HUES64 (cell line): ENCODE results near the gene AXDND1.
"Not testable (repeated sequence)": the region's sequence is repeated elsewhere in the genome, so short reads cannot be mapped to it uniquely, and the experiment has no call there.

Experiments
- H3K27ac ChIP-seq: 2 replicates; pipeline ENCODE4 v1.7.0; 2013; ENCODE audit warnings: low read depth, low read length, inconsistent platforms
- H3K27me3 ChIP-seq: 2 replicates; pipeline ENCODE4 v1.6.1; 2013; ENCODE audit warnings: mild to moderate bottlenecking, low read length; ENCODE audit not compliant: insufficient read depth
- H3K36me3 ChIP-seq: 2 replicates; pipeline ENCODE4 v1.6.1; 2013; ENCODE audit warnings: mild to moderate bottlenecking, low read length; ENCODE audit not compliant: insufficient read depth
- H3K4me1 ChIP-seq: 2 replicates; pipeline ENCODE4 v1.6.1; 2013; ENCODE audit warnings: mild to moderate bottlenecking, low read length, moderate library complexity; ENCODE audit not compliant: insufficient read depth
- H3K4me3 ChIP-seq: 2 replicates; pipeline ENCODE4 v1.5.1; 2013; ENCODE audit warnings: mild to moderate bottlenecking, low read length, moderate library complexity
- H3K9ac ChIP-seq: 2 replicates; pipeline ENCODE4 v1.6.1; 2013; ENCODE audit warnings: mild to moderate bottlenecking, low read depth, low read length
- H3K9me3 ChIP-seq: 2 replicates; pipeline ENCODE4 v1.6.1; 2013; ENCODE audit warnings: low read depth, low read length; ENCODE audit not compliant: insufficient read depth
- WGBS: fragments of 150-250, 120-280 bp; methylation state at CpG from one replicate; pipeline ENCODE4 v1.1.7; 2013; ENCODE audit warnings: missing lambda C conversion rate; 5-methylcytosine and 5-hydroxymethylcytosine counted together

The AXDND1 gene

DNA sequence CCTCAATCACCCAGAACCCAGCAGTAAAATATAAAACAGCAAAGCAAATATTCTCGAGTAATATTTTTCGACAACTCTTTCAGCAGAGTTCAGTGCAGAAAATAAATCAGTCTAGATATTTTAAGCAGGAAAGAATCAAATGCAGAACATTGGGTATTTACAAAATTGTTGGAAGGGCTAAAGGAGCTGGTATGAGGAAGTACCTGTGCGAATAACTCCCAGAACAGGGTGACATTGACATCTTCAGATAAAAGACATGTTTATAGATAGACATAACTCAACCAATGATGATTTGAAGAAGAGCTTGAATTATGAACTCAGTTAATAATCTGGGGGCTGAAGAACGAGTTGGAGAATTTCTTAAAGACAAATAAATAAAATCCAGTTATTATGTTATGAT lies 6.4 kb downstream of the AXDND1 start:
- peaks cover 5% of the 10 kb centered on the region; the same call in 1 of the 2 replicates for H3K27me3 ChIP-seq
- H3K4me3 ChIP-seq = no peak overlapping the region
- 95% methylated on average over 4 of the region's 4 CpGs for WGBS
- H3K36me3 ChIP-seq = no peaks in the 10 kb centered on the region
- H3K9ac ChIP-seq = no peak overlapping the region
- H3K27ac ChIP-seq = no peak overlapping the region
- H3K4me1 ChIP-seq = no peaks in the 10 kb centered on the region
- no peaks in the 10 kb centered on the region for H3K9me3 ChIP-seq

DNA sequence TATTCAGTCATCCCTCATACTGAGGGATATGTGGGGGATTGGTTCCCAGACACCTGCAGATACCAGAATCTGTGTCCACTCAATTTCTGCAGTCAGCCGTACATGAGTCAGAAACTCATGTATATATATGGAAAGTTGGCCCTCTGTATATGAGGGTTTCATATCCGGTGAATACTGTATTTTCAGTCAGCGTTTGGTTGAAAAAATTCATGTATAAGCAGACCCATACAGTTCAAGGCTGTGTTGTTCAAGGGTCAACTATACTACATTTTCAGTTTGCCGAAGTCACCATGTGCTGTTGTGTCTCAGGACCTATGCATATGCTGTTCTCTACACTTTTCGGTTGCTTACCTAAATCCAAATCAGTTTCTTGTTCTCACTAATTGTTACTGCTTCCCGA lies 10.5 kb downstream of the AXDND1 start:
- 96% methylated on average over 5 of the region's 6 CpGs for WGBS
- Histone ChIP-seq H3K27ac (no peak overlapping the region), H3K36me3 (no peaks in the 10 kb centered on the region), H3K9me3 (no peaks in the 10 kb centered on the region), H3K27me3 (no peaks in the 10 kb centered on the region), H3K4me3 (no peak overlapping the region), H3K4me1 (no peaks in the 10 kb centered on the region), H3K9ac (no peak overlapping the region)

DNA sequence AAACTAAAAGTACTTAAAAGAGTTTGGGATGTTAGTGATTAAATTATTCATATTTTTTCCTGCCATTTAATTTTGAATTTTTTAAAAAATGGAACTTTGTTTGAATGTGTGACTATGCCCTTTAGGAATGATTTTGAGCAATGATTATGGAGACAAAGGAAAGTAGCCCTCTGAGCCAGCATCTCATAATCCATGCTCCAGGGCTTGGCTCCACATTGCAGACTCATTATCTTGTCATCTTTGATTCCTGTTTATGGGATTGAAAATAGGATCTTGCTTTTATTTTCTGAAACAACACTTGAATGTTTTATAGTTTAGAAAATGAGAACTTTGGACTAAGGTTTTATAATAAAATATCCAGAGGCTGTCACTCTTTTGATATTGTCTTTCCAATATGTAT lies 14.5 kb downstream of the AXDND1 start:
- Histone ChIP-seq H3K4me3 (no peak overlapping the region), H3K4me1 (no peaks in the 10 kb centered on the region), H3K27ac (no peak overlapping the region), H3K9me3 (no peaks in the 10 kb centered on the region), H3K27me3 (no peaks in the 10 kb centered on the region), H3K36me3 (no peaks in the 10 kb centered on the region), H3K9ac (no peak overlapping the region)

DNA sequence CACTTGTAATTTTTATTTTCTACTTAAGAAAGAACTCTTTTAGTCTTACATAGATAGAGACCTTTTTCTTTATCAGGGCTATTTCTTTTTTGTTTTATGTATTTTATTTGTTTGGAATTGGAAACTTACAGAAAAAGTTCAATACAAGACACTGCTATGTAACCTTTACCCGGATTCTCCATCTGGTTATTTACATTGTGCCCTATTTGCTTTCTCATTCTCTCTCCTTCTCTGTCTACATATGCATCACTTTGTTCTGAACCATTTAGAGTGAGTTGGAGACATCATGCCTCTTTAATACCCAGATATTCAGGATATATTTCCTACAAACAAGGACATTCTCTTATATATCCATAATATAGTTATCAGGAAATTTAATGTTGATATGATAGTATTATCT lies 18.3 kb downstream of the AXDND1 start:
- no peaks in the 10 kb centered on the region for H3K36me3 ChIP-seq
- no peak overlapping the region for H3K4me3 ChIP-seq
- H3K27ac ChIP-seq = no peak overlapping the region
- H3K27me3 ChIP-seq = no peaks in the 10 kb centered on the region
- H3K9me3 ChIP-seq = no peaks in the 10 kb centered on the region
- no peak overlapping the region for H3K9ac ChIP-seq
- H3K4me1 ChIP-seq = no peaks in the 10 kb centered on the region
- 96% methylated on average over 1 of the region's 1 CpG for WGBS

DNA sequence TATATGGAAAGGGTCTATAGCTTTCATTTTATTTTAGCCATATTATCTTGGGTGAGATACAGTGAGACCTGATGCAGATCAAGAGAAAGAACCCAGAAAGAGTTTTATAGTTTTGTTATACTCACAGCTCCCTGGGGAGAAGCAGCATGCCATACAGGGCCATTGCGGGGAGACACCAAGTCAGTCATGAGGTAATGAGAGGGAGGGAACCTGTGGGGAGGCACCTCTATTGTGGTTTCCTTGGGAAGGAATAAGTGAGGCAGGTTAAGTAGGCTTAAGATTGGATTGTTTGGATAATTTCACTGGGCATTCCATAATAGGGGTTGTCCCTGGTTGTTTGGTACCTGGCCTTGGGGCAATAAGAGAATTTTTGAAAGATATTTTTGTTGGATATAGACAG lies 19.7 kb downstream of the AXDND1 start:
- WGBS = 87% methylated on average over 1 of the region's 1 CpG
- no peaks in the 10 kb centered on the region for H3K27me3 ChIP-seq
- no peak overlapping the region for H3K27ac ChIP-seq
- H3K36me3 ChIP-seq = no peaks in the 10 kb centered on the region
- no peaks in the 10 kb centered on the region for H3K9me3 ChIP-seq
- H3K4me1 ChIP-seq = no peaks in the 10 kb centered on the region
- no peak overlapping the region for H3K9ac ChIP-seq
- no peak overlapping the region for H3K4me3 ChIP-seq

DNA sequence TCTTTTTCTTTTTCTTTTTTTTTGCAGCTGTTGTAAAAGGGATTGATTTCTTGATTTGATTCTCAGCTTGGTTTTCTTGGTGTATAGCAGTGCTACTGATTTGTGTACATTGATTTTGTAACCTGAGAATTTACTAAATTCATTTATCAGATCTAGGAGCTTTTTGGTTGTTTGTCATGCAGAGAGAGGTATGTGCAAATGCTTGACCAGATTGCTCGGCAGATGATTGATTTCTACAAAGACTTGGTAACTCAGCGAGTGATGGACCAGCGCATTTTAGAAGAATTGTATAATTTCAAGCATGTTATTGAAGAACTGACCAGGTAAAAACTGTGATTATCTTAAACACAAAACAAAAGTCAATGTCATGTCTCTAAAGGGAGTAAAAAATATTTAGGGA lies 27.9 kb downstream of the AXDND1 start:
- Histone ChIP-seq H3K9me3 (0 out of 2 replicates have a peak, but pooled peaks cover 7% of the 10 kb centered on the region), H3K27ac (no peak overlapping the region), H3K9ac (no peak overlapping the region), H3K36me3 (no peaks in the 10 kb centered on the region), H3K4me3 (no peak overlapping the region), H3K27me3 (no peaks in the 10 kb centered on the region), H3K4me1 (no peaks in the 10 kb centered on the region)
- WGBS = 98% methylated on average over 3 of the region's 3 CpGs

DNA sequence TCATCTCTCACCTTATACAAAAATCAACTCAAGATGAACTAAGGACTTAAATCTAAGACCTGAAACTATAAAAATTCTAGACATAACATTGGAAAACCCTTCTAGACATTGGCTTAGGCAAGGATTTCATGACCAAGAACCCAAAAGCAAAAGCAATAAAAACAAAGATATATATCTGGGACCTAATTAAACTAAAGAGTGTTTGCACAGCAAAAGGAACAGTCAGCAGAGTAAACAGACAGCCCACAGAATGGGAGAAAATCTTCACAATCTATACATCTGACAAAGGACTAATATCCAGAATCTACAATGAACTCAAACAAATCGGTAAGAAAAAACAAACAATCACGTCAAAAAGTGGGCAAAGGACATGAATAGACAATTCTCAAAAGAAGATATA lies 33.6 kb downstream of the AXDND1 start:
- 96% methylated on average over 2 of the region's 2 CpGs for WGBS

DNA sequence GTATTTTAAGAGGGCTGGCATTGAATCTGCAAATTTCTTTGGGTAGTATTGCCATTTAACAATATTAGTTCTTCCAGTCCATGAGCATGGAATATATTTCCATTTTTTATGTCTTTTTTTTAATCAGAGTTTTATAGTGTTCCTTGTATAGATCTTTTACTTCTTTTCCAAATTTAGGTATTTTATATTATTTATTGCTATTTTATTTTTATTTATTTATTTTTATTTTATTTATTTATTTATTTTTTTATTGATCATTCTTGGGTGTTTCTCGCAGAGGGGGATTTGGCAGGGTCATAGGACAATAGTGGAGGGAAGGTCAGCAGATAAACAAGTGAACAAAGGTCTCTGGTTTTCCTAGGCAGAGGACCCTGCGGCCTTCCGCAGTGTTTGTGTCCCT lies 52.0 kb downstream of the AXDND1 start:
- H3K9me3 ChIP-seq = peaks cover 13% of the 10 kb centered on the region; the same call in 1 of the 2 replicates
- H3K27me3 ChIP-seq, H3K4me3 ChIP-seq, H3K4me1 ChIP-seq, H3K27ac ChIP-seq, H3K36me3 ChIP-seq, H3K9ac ChIP-seq: not testable (repeated sequence)
- no CpG with 5 or more reads among the region's 3 CpGs for WGBS

More for the DNA sequence above, 33.6 kb downstream of the AXDND1 start:
- not testable (repeated sequence) for H3K27ac ChIP-seq, H3K27me3 ChIP-seq, H3K9me3 ChIP-seq, H3K4me1 ChIP-seq, H3K36me3 ChIP-seq, H3K4me3 ChIP-seq, H3K9ac ChIP-seq

DNA sequence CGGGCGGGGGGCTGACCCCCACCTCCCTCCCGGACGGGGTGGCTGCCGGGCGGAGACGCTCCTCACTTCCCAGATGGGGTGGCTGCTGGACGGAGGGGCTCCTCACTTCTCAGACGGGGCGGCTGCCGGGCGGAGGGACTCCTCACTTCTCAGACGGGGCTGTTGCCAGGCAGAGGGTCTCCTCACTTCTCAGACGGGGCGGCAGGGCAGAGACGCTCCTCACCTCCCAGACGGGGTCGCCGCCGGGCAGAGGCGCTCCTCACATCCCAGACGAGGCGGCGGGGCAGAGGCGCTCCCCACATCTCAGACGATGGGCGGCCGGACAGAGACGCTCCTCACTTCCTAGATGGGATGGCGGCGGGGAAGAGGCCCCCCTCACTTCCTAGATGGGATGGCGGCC lies 52.9 kb downstream of the AXDND1 start:
- not testable (repeated sequence) for H3K27me3 ChIP-seq, H3K27ac ChIP-seq, H3K4me3 ChIP-seq, H3K36me3 ChIP-seq, H3K4me1 ChIP-seq, H3K9ac ChIP-seq
- WGBS = 86% methylated on average over 32 of the region's 32 CpGs
- peaks cover 15% of the 10 kb centered on the region; the same call in 1 of the 2 replicates for H3K9me3 ChIP-seq

DNA sequence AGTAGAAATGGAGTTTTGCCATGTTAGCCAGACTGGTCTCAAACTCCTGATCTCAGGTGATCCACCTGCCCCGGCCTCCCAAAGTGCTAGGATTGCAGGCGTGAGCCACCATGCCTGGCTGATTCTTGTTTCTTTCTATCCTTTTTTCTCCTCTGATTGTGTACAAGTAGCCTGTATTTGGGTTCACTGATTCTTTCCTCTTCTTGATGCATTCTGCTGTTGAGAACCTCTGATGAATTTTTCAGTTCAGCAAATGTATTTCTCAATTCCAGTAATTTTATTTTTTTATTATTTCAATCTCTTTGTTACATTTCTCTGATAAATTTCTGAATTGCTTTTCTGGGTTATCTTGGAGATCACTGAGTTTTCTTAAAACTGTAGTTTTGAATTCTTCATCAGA lies 58.8 kb downstream of the AXDND1 start:
- no peaks in the 10 kb centered on the region for H3K36me3 ChIP-seq
- 94% methylated on average over 2 of the region's 2 CpGs for WGBS
- no peak overlapping the region for H3K9ac ChIP-seq
- H3K9me3 ChIP-seq = peaks cover 21% of the 10 kb centered on the region; the same call in 1 of the 2 replicates
- H3K27me3 ChIP-seq = no peaks in the 10 kb centered on the region
- H3K4me1 ChIP-seq = no peaks in the 10 kb centered on the region
- no peak overlapping the region for H3K4me3 ChIP-seq
- no peak overlapping the region for H3K27ac ChIP-seq

DNA sequence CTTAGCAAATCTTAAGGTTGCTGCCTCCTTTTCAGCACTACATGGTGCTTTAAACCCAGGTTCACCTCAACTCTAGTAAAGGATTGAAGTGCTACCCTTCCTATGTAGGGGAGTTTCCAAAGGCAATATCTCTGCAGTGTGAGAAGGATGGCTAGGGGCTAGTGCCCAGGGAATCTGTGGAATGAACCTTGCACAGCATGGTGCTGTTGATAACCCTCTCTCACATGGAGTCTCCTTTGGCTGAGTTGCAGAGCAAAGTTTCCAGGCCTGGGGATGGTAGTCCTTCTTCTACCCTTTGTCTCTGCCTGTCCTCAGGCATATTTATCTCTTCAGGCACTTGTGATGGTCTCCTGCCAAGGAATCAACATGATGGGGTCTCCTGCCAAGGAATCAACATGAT lies 59.4 kb downstream of the AXDND1 start:
- Histone ChIP-seq H3K4me1 (no peaks in the 10 kb centered on the region), H3K27me3 (no peaks in the 10 kb centered on the region), H3K36me3 (no peaks in the 10 kb centered on the region), H3K4me3 (no peak overlapping the region), H3K9me3 (peaks cover 15% of the 10 kb centered on the region; the same call in 1 of the 2 replicates), H3K27ac (no peak overlapping the region), H3K9ac (no peak overlapping the region)

DNA sequence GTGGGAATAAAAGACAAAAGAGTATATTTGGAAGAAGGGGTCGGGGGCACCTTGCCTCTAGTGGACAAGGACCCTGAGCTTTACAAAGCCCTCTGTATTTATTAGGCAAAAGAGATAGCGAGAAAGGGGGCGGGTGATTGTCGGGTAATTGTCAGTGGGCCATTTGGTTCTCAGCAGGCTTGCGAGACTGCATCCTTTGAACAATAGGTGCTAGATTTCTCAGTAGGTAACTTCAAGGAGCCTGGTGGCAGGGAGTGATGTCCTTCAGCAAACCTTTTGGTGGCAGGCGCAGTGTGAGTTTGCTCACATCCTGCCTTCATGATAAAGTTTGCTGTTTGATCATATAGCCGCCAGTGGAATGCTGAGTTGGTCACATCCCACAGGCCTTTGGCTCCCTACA lies 71.4 kb downstream of the AXDND1 start:
- no peaks in the 10 kb centered on the region for H3K4me1 ChIP-seq
- WGBS = 68% methylated on average over 7 of the region's 7 CpGs
- no peak overlapping the region for H3K9ac ChIP-seq
- H3K27ac ChIP-seq = no peak overlapping the region
- no peaks in the 10 kb centered on the region for H3K36me3 ChIP-seq
- H3K4me3 ChIP-seq = no peak overlapping the region
- no peaks in the 10 kb centered on the region for H3K9me3 ChIP-seq
- H3K27me3 ChIP-seq = no peaks in the 10 kb centered on the region
